ENCODE results near the gene PGA5. TPM values are rescaled to one million over a fixed set of nuclear protein-coding genes. Genes with fewer than 3 reads are reported as not detected.
"Not testable (repeated sequence)": the region's sequence is repeated elsewhere in the genome, so short reads cannot be mapped to it uniquely, and the experiment has no call there.

The PGA5 gene
- total RNA-seq, 2 donors from 2014 or later = 0.75 to 0.93 TPM

DNA sequence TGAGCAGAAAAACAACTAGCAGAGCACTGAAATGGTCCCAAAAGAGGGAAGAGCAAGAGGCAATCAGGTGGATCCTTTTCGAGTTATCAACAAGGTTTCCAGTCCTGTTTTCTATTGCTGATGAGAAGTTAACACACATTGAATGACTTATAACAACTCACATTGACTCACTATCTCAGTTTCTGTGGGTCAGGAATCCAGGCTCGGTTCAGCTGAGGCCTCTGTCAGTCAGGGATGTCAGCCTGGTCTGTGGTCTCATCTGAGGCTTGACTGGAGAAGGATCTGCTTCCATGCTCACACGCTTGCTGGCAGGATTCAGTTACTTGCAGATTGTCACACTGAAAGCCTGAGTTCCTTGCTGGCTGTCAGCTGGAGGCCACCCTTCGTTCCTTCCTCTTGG lies 3.8 kb upstream of the PGA5 start:
- H3K4me1 ChIP-seq (ENCODE audit: control insufficient read depth, insufficient read depth, low read length); H3K9me3 ChIP-seq (ENCODE audit: control insufficient read depth, low read length); H3K36me3 Mint-ChIP-seq (ENCODE audit: low read depth); H3K4me1 Mint-ChIP-seq; H3K36me3 ChIP-seq (ENCODE audit: control insufficient read depth, insufficient read depth, low read length); H3K4me3 ChIP-seq (ENCODE audit: low read length); H3K9me3 Mint-ChIP-seq; H3K27me3 Mint-ChIP-seq (ENCODE audit: insufficient read depth); H3K27ac Mint-ChIP-seq; DNase-seq; H3K27ac ChIP-seq (ENCODE audit: low read depth, low read length); H3K9ac ChIP-seq (ENCODE audit: extremely low read depth, low read length, poor library complexity, severe bottlenecking); H3K27me3 ChIP-seq (ENCODE audit: control insufficient read depth, insufficient read depth, low read length, poor library complexity, severe bottlenecking); H3K4me3 Mint-ChIP-seq: not testable (repeated sequence)
- WGBS, 2 experiments (ENCODE audit: insufficient coverage in 1 of 2, insufficient read length in 1 of 2) = no CpG with 5 or more reads among the region's 4 CpGs

- not testable (repeated sequence) for H3K27me3 Mint-ChIP-seq (ENCODE audit: insufficient read depth); H3K9me3 Mint-ChIP-seq; H3K27ac ChIP-seq (ENCODE audit: low read depth, low read length)
These were observed 687 bp upstream of the PGA5 start for GRCh38 chr11:61240288-61240687.

GRCh38 chr11:61241526-61241925 lies 551 bp downstream of the PGA5 start:
- H3K4me3 Mint-ChIP-seq; H3K4me3 ChIP-seq (ENCODE audit: low read length); H3K4me1 ChIP-seq (ENCODE audit: control insufficient read depth, insufficient read depth, low read length); H3K27ac Mint-ChIP-seq; H3K27me3 ChIP-seq (ENCODE audit: control insufficient read depth, insufficient read depth, low read length, poor library complexity, severe bottlenecking); H3K36me3 ChIP-seq (ENCODE audit: control insufficient read depth, insufficient read depth, low read length); H3K4me1 Mint-ChIP-seq; H3K9ac ChIP-seq (ENCODE audit: extremely low read depth, low read length, poor library complexity, severe bottlenecking); H3K36me3 Mint-ChIP-seq (ENCODE audit: low read depth); DNase-seq; H3K9me3 Mint-ChIP-seq; H3K27me3 Mint-ChIP-seq (ENCODE audit: insufficient read depth); H3K27ac ChIP-seq (ENCODE audit: low read depth, low read length); H3K9me3 ChIP-seq (ENCODE audit: control insufficient read depth, low read length): not testable (repeated sequence)
- no CpG with 5 or more reads among the region's 5 CpGs for WGBS, 2 experiments (ENCODE audit: insufficient coverage in 1 of 2, insufficient read length in 1 of 2)

More at GRCh38 chr11:61240288-61240687, 687 bp upstream of the PGA5 start:
- H3K4me1 Mint-ChIP-seq; H3K36me3 Mint-ChIP-seq (ENCODE audit: low read depth); H3K9me3 ChIP-seq (ENCODE audit: control insufficient read depth, low read length); H3K27ac Mint-ChIP-seq; DNase-seq; H3K27me3 ChIP-seq (ENCODE audit: control insufficient read depth, insufficient read depth, low read length, poor library complexity, severe bottlenecking); H3K4me3 ChIP-seq (ENCODE audit: low read length); H3K4me3 Mint-ChIP-seq; H3K4me1 ChIP-seq (ENCODE audit: control insufficient read depth, insufficient read depth, low read length); H3K9ac ChIP-seq (ENCODE audit: extremely low read depth, low read length, poor library complexity, severe bottlenecking); H3K36me3 ChIP-seq (ENCODE audit: control insufficient read depth, insufficient read depth, low read length): not testable (repeated sequence)
- WGBS, 2 experiments (ENCODE audit: insufficient coverage in 1 of 2, insufficient read length in 1 of 2) = 47 to 62% methylated on average over 4 to 5 of the region's 8 CpGs

DNA sequence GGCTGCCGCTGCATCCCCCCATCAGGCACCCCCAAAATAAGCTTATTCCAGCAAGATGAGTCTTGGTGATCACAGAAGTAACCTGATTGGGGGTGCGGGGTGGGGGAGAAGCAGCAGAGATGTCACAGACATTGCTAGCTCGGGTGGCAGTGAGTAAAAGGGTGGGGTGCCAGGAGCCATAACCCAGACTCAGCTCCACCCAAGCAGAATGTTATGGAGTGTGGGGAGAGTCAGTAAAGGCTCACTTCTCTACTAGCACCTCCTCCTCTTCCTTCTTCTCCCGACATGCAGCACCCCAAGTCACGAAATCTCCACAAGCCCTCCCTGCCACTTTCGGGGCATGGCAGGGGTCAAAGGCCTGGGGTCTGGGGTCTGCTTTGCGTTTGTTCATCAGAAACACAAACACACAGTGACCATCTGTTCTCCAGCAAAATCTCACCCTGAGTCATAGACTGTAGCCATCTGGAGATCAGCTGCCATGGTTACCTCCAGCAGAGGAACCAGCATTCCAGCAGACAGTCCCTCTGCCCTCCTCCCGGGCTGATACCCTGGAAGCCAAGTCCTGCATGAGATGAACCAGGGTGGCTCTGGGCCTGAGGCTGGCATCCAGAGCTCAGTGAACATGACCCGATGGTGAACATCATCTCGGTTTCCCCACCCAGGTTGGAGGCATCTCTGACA lies 4.4 kb downstream of the PGA5 start:
- not testable (repeated sequence) for H3K9me3 Mint-ChIP-seq; H3K36me3 ChIP-seq (ENCODE audit: control insufficient read depth, insufficient read depth, low read length); H3K9me3 ChIP-seq (ENCODE audit: control insufficient read depth, low read length); H3K36me3 Mint-ChIP-seq (ENCODE audit: low read depth); DNase-seq; H3K4me3 ChIP-seq (ENCODE audit: low read length); H3K9ac ChIP-seq (ENCODE audit: extremely low read depth, low read length, poor library complexity, severe bottlenecking); H3K27ac ChIP-seq (ENCODE audit: low read depth, low read length); H3K27ac Mint-ChIP-seq; H3K4me1 ChIP-seq (ENCODE audit: control insufficient read depth, insufficient read depth, low read length); H3K4me1 Mint-ChIP-seq; H3K4me3 Mint-ChIP-seq; H3K27me3 ChIP-seq (ENCODE audit: control insufficient read depth, insufficient read depth, low read length, poor library complexity, severe bottlenecking)
- no CpG with 5 or more reads among the region's 10 CpGs for WGBS, 2 experiments (ENCODE audit: insufficient coverage in 1 of 2, insufficient read length in 1 of 2)
- peaks cover 13% of the 10 kb centered on the region for H3K27me3 Mint-ChIP-seq (ENCODE audit: insufficient read depth)

GRCh38 chr11:61248071-61248470 lies 7.1 kb downstream of the PGA5 start:
- not testable (repeated sequence) for H3K9me3 Mint-ChIP-seq; H3K27me3 ChIP-seq (ENCODE audit: control insufficient read depth, insufficient read depth, low read length, poor library complexity, severe bottlenecking); H3K27ac Mint-ChIP-seq; H3K9ac ChIP-seq (ENCODE audit: extremely low read depth, low read length, poor library complexity, severe bottlenecking); H3K27ac ChIP-seq (ENCODE audit: low read depth, low read length); H3K9me3 ChIP-seq (ENCODE audit: control insufficient read depth, low read length); DNase-seq; H3K36me3 Mint-ChIP-seq (ENCODE audit: low read depth); H3K4me1 Mint-ChIP-seq; H3K4me3 ChIP-seq (ENCODE audit: low read length); H3K36me3 ChIP-seq (ENCODE audit: control insufficient read depth, insufficient read depth, low read length); H3K4me3 Mint-ChIP-seq; H3K4me1 ChIP-seq (ENCODE audit: control insufficient read depth, insufficient read depth, low read length)
- H3K27me3 Mint-ChIP-seq (ENCODE audit: insufficient read depth) = peaks cover 13% of the 10 kb centered on the region
- 87 to 98% methylated on average over 6 to 7 of the region's 9 CpGs for WGBS, 2 experiments (ENCODE audit: insufficient coverage in 1 of 2, insufficient read length in 1 of 2)

DNA sequence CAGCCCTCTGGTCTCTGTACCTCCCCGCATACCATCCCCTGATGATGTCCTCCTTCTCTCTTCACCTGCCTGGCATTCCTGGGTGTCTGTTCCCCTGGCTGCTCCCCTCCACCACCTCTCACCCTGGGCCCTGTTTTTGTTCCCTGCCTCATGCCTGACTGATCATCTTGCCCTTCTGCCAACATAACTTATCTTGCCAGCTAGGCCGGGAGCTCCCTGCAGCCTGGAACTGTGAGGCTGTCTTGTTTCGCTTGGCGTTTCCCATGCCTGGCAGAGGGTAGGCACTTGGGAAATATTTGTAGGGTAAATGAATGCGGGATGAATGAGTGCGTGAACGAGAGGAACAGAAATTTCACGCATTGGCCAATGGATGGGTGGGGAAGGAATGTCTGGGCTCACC lies 8.2 kb downstream of the PGA5 start:
- 90 to 100% methylated on average over 1 to 8 of the region's 8 CpGs for WGBS, 2 experiments (ENCODE audit: insufficient coverage in 1 of 2, insufficient read length in 1 of 2)
- H3K36me3 Mint-ChIP-seq (ENCODE audit: low read depth); H3K27me3 ChIP-seq (ENCODE audit: control insufficient read depth, insufficient read depth, low read length, poor library complexity, severe bottlenecking); H3K9ac ChIP-seq (ENCODE audit: extremely low read depth, low read length, poor library complexity, severe bottlenecking); H3K27ac Mint-ChIP-seq; H3K9me3 Mint-ChIP-seq; DNase-seq; H3K4me3 ChIP-seq (ENCODE audit: low read length); H3K36me3 ChIP-seq (ENCODE audit: control insufficient read depth, insufficient read depth, low read length); H3K4me1 Mint-ChIP-seq; H3K9me3 ChIP-seq (ENCODE audit: control insufficient read depth, low read length); H3K27ac ChIP-seq (ENCODE audit: low read depth, low read length); H3K4me3 Mint-ChIP-seq; H3K4me1 ChIP-seq (ENCODE audit: control insufficient read depth, insufficient read depth, low read length): not testable (repeated sequence)
- H3K27me3 Mint-ChIP-seq (ENCODE audit: insufficient read depth) = peaks cover 13% of the 10 kb centered on the region

All from endodermal cell (in vitro differentiated cells).